HG03457 (cell line): ENCODE measurements around the gene MYMX.
"Not testable (repeated sequence)": the region's sequence is repeated elsewhere in the genome, so short reads cannot be mapped to it uniquely, and the experiment has no call there.

Experiments
- ATAC-seq: cut with Tn5 transposase; IDR thresholded peaks from one replicate; pipeline ENCODE4 v1.9.1; 2021; ENCODE audit warnings: moderate number of reproducible peaks; ENCODE audit not compliant: unreplicated experiment

The MYMX gene

GRCh38 chr6:44216677-44217331, at the start of gene MYMX:
Gene MYMX, plus strand, starts transcription at chr6:44216926. Its CDS starts 546 bp downstream, at chr6:44217472.
- no peak for ATAC-seq

DNA sequence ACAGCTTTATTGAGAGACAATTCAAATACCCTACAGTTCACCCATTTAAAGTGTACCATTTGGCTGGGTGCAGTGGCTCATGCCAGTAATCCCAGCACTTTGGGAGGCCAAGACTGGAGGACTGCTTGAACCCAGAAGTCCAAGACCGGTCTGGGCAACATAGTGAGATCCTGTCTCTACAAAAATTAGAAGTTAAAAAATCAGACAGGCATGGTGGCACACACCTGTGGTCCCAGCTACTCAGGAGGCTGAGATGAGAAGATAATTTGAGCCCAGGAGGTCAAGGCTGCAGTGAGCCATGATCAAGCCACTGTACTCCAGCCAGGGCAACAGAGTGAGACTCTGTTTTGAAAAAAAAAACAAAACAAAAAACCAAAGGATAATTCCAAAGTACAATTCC, 49.2 kb upstream of the MYMX start:
- no peak for ATAC-seq

DNA sequence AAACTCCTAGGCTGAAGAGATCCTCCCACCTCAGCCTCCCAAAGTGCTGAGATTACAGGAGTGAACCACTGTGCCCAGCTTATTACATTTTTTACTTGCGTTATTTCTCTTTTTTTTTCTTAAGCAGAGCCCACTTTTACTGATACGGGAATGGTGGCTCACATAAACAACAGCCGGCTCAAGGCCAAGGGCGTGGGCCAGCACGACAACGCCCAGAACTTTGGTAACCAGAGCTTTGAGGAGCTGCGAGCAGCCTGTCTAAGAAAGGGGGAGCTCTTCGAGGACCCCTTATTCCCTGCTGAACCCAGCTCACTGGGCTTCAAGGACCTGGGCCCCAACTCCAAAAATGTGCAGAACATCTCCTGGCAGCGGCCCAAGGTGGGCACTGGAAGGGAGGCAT, 47.6 kb upstream of the MYMX start:
- no peak for ATAC-seq

GRCh38 chr6:44169886-44170570, 46.7 kb upstream of the MYMX start:
- ATAC-seq: no peak

- no peak for ATAC-seq
Observed at GRCh38 chr6:44171899-44172546, 44.7 kb upstream of the MYMX start.

- ATAC-seq: peak; percentile 51
Observed at GRCh38 chr6:44172731-44173500, 43.8 kb upstream of the MYMX start.

DNA sequence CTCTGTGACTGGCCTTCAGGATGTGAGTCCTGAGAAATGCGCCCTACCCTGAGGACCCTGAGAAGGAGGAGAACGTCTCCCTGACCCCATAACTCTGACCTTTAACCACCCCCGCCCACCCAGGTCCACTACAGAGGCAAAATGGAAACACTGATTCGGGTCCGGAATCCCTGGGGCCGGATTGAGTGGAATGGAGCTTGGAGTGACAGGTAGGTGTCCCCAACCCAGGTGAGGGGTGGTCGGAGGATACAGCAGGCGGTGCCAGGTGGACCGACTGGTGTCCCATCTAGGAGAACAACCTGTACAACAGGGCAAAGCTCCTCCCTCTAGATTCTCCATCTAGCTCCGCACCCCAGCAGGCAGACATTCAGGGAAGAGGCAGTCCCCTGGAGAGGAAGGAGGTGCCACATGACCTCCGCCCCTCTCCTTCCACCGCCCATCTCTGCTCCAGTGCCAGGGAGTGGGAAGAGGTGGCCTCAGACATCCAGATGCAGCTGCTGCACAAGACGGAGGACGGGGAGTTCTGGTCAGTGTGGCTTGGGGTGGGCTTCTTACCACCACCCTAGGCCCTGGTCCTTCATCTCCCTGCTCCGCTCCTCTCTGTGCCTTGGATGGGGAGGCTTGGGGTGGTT, 40.5 kb upstream of the MYMX start:
- ATAC-seq: no peak

DNA sequence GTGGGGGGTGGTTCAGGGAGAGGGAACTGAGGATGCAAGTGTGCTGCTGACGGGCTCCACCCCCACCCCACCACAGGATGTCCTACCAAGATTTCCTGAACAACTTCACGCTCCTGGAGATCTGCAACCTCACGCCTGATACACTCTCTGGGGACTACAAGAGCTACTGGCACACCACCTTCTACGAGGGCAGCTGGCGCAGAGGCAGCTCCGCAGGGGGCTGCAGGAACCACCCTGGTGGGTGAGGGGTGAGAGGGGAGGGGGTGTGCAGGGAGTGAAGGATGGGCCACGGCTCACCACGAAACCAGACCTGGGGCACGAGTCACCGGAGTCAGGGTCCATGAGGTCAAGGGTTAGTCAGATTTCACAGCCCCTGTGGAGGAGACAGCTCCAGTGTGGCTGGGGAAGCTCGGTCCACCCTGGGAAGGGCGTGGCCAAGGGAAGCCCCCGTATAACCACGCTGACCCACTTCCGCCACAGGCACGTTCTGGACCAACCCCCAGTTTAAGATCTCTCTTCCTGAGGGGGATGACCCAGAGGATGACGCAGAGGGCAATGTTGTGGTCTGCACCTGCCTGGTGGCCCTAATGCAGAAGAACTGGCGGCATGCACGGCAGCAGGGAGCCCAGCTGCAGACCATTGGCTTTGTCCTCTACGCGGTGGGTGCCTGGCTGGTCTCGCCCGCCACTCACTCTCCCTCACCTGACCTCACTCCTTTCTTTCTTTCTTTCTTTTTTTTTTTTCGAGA, 39.8 kb upstream of the MYMX start:
- no peak for ATAC-seq

DNA sequence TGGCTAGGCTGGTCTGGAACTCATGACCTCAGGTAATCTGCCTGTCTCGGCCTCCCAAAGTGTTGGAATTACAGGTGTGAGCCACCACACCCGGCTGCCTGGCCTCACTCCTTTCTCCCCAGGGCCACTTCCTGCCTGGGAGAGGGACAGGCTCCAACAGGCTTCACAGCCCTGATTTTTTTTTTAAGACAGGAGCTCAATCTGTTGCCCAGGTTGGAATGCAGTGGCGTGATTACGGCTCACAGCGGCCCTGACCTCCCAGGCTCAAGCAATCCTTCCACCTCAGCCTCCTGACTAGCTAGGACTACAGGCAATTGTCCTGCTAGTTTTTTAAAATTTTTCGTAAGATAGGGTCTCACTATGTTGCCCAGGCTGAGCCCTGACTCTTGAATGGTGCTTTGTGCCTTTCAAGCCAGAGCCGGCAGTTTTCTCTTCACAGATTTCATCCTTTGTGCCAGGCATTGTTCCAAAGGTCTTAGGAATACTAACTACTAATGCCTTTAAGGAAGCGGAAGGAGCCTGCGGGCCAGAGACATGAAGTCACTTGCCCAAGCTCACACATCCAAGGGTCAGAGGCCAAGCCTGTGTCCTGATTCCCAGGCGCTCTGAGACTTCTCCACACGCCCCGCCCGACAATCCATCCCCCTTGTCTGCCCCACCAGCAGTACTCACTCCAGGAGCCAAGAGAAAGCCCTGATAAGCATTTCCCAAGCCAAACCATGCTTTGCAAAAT, 38.9 kb upstream of the MYMX start:
- no peak for ATAC-seq

GRCh38 chr6:44178424-44179071, 38.2 kb upstream of the MYMX start:
- ATAC-seq: no peak

DNA sequence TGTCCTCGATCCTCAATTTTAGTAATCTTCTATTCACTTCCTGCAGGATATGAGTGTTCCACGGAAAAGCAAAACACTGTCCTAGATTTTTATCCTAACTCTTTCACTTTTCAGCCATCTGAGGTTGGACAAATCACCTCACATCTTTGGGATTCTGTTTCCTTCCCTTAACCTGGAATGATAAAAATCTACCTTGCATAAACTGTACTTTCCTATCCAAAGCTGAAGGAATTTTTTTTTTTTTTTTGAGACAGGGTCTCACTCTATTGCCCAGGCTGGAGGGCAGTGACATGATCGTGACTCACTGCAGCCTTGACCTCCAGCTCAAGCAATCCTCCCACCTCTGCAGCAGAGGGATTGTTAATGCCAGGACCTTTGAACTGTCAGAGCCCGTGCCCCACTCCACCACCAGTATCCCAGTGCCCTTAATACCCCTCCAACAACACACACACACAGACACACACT, 37.6 kb upstream of the MYMX start:
- no peak for ATAC-seq

- ATAC-seq: no peak
Observed at GRCh38 chr6:44179648-44180047, 37.1 kb upstream of the MYMX start.

GRCh38 chr6:44180406-44180805, 36.3 kb upstream of the MYMX start:
- ATAC-seq: no peak

- ATAC-seq: no peak
Observed at GRCh38 chr6:44180886-44181285, 35.8 kb upstream of the MYMX start.

DNA sequence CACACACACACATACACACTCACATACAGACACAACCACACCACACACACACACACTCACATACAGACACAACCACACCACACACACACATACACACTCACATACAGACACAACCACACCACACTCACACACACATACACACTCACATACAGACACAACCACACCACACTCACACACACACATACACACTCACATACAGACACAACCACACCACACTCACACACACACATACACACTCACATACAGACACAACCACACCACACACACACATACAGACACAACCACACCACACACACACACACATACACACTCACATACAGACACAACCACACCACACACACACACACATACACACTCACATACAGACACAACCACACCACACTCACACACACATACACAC, 34.9 kb upstream of the MYMX start:
- ATAC-seq: not testable (repeated sequence)

GRCh38 chr6:44182911-44183390, 33.8 kb upstream of the MYMX start:
- ATAC-seq: no peak

DNA sequence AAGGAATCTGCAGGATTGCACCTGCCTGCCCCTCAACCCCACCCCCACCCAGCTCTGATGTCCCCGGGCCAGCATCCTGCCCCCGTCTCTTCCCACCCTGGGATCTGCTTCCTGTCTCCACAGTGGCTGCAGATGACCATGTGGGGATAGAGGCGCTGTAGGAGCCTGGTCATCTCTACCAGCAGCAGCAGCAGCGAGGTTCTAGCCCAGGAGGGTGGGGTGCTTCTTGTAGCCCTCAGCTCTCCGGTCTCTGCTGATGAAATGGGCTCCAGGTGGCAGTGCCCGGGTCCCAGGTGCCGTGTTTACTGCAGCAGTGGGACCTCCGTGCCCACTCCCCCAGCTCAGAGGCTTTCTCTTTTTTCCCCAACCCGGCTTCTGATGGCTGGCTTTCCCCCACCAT, 32.9 kb upstream of the MYMX start:
- ATAC-seq: no peak

GRCh38 chr6:44185356-44185755, 31.4 kb upstream of the MYMX start:
- not testable (repeated sequence) for ATAC-seq
